ENCODE measurements around the gene INPP5D.

Gene INPP5D

GRCh38 chr2:233245406-233245805 lies 185.3 kb downstream of the INPP5D start:
- Histone ChIP-seq H3K36me3 (ENCODE audit: low read depth) (no peaks in the 10 kb centered on the region), H3K9me3 (ENCODE audit: severe bottlenecking) (no peaks in the 10 kb centered on the region), H3K4me1 (ENCODE audit: insufficient read depth, poor library complexity, severe bottlenecking) (peaks cover 42% of the 10 kb centered on the region), H3K27me3 (ENCODE audit: insufficient read depth, poor library complexity, severe bottlenecking) (no peaks in the 10 kb centered on the region), H3K27ac (ENCODE audit: poor library complexity, severe bottlenecking) (peak overlapping the region; percentile 93), H3K4me3 (ENCODE audit: severe bottlenecking) (no peak overlapping the region)
- ATAC-seq (ENCODE audit: low read depth) (no peak), DNase-seq (ENCODE audit: low spot score) (no peak)
- TF ChIP-seq, protein P1, sequence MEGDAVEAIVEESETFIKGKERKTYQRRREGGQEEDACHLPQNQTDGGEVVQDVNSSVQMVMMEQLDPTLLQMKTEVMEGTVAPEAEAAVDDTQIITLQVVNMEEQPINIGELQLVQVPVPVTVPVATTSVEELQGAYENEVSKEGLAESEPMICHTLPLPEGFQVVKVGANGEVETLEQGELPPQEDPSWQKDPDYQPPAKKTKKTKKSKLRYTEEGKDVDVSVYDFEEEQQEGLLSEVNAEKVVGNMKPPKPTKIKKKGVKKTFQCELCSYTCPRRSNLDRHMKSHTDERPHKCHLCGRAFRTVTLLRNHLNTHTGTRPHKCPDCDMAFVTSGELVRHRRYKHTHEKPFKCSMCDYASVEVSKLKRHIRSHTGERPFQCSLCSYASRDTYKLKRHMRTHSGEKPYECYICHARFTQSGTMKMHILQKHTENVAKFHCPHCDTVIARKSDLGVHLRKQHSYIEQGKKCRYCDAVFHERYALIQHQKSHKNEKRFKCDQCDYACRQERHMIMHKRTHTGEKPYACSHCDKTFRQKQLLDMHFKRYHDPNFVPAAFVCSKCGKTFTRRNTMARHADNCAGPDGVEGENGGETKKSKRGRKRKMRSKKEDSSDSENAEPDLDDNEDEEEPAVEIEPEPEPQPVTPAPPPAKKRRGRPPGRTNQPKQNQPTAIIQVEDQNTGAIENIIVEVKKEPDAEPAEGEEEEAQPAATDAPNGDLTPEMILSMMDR (IDR thresholded peaks at IDR 0.05; ENCODE audit: poor library complexity, severe bottlenecking) = no peak

DNA sequence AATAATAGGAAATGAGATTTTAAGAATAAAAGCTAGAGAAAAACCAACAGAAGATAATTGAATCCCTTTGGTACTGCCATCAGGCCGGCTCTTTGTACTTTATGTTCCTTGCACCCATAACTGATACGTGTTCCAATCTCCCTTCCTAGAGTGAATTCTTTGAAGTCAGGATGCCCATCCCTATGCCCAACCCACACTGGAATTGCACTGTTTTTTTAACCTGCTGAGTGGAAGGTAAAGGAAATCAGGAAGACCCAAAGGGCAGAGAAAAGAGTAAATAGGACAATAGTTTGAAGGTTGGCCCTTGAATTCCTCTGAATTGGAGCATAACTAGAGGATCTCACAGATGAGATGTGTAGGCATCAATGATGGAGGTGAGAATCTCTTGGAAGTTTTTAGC lies 187.0 kb downstream of the INPP5D start:
- peaks cover 27% of the 10 kb centered on the region for H3K4me1 ChIP-seq (ENCODE audit: insufficient read depth, poor library complexity, severe bottlenecking)
- ATAC-seq (ENCODE audit: low read depth) (no peak), DNase-seq (ENCODE audit: low spot score) (no peak)
- TF ChIP-seq, protein P1 (IDR thresholded peaks at IDR 0.05; ENCODE audit: poor library complexity, severe bottlenecking) = no peak
- H3K27me3 ChIP-seq (ENCODE audit: insufficient read depth, poor library complexity, severe bottlenecking) = no peaks in the 10 kb centered on the region
- no peak overlapping the region for H3K4me3 ChIP-seq (ENCODE audit: severe bottlenecking)
- peak overlapping the region; percentile 93 for H3K27ac ChIP-seq (ENCODE audit: poor library complexity, severe bottlenecking)
- H3K36me3 ChIP-seq (ENCODE audit: low read depth) = no peaks in the 10 kb centered on the region
- no peaks in the 10 kb centered on the region for H3K9me3 ChIP-seq (ENCODE audit: severe bottlenecking)

DNA sequence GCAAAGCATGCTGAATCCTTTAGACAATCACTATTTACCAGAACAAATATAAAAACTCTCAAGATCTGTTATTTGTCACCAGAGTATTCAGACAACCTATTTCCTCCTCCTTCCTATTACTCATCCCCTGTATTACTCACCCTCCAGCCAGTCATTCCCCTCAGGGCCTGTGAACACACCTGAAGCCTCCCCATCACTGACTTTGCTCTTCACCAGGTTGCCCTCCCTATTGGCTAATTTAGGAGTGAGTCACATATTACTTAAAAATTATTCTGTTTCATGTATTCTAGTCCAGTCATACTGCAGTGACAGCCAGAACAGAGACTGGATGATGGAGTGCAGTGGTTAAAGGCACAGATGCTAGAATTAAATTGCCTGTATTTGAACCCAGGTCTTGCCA lies 187.6 kb downstream of the INPP5D start:
- ATAC-seq (ENCODE audit: low read depth) (peak; percentile 83), DNase-seq (ENCODE audit: low spot score) (peak; percentile 86)
- Histone ChIP-seq H3K9me3 (ENCODE audit: severe bottlenecking) (no peaks in the 10 kb centered on the region), H3K4me1 (ENCODE audit: insufficient read depth, poor library complexity, severe bottlenecking) (peaks cover 23% of the 10 kb centered on the region), H3K36me3 (ENCODE audit: low read depth) (0 out of 2 replicates have a peak, but pooled peaks cover 1% of the 10 kb centered on the region), H3K27ac (ENCODE audit: poor library complexity, severe bottlenecking) (peak overlapping the region; percentile 93), H3K27me3 (ENCODE audit: insufficient read depth, poor library complexity, severe bottlenecking) (no peaks in the 10 kb centered on the region), H3K4me3 (ENCODE audit: severe bottlenecking) (no peak overlapping the region)
- TF ChIP-seq, protein P1 (IDR thresholded peaks at IDR 0.05; ENCODE audit: poor library complexity, severe bottlenecking) = no peak

DNA sequence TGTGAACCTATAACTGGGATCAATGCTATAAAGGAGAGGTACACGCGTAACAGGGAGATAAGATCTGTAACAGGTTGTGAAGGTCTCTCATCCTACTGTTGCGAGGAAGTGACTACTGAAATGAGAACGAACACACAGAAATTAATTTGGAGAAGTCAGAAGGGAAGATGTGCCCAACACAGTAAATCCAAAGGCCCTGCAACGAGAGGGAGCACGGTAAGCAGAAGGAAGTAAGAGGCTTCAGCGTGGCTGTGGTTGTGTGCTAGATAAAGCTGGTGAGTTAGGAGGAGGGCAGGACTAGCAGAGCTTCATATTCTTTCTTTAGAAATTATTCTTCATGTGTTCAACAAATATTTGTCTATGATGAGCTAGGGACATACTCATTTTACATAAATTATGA lies 188.9 kb downstream of the INPP5D start:
- H3K4me1 ChIP-seq (ENCODE audit: insufficient read depth, poor library complexity, severe bottlenecking) = peaks cover 33% of the 10 kb centered on the region
- H3K27me3 ChIP-seq (ENCODE audit: insufficient read depth, poor library complexity, severe bottlenecking) = no peaks in the 10 kb centered on the region
- ATAC-seq (ENCODE audit: low read depth) (no peak), DNase-seq (ENCODE audit: low spot score) (no peak)
- no peak overlapping the region for H3K4me3 ChIP-seq (ENCODE audit: severe bottlenecking)
- peak overlapping the region; percentile 93 for H3K27ac ChIP-seq (ENCODE audit: poor library complexity, severe bottlenecking)
- H3K9me3 ChIP-seq (ENCODE audit: severe bottlenecking) = no peaks in the 10 kb centered on the region
- TF ChIP-seq, protein P1 (IDR thresholded peaks at IDR 0.05; ENCODE audit: poor library complexity, severe bottlenecking) = no peak
- H3K36me3 ChIP-seq (ENCODE audit: low read depth) = peaks cover 10% of the 10 kb centered on the region

DNA sequence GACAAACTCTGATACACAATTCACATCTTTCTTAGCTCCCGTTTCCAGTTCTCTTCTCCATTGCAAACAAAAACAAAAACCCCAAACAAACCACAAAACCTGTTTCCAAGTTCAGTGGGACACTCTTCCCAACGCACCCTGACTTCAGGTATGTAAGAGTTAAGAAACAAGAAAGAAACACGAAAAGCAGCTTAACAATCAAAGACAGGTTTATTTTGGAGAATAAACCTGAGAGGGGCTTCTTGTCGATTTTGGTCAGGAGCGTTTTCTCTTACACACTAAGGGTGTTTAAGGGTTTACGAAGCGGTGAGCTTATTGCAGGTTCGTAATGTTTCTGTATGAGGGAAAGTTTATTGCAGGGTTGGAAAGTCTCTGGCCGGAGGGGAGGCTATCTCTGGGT lies 190.4 kb downstream of the INPP5D start:
- H3K27me3 ChIP-seq (ENCODE audit: insufficient read depth, poor library complexity, severe bottlenecking) = no peaks in the 10 kb centered on the region
- H3K9me3 ChIP-seq (ENCODE audit: severe bottlenecking) = no peaks in the 10 kb centered on the region
- ATAC-seq (ENCODE audit: low read depth) = no peak
- no peak for DNase-seq (ENCODE audit: low spot score)
- no peak overlapping the region for H3K4me3 ChIP-seq (ENCODE audit: severe bottlenecking)
- peaks cover 36% of the 10 kb centered on the region for H3K4me1 ChIP-seq (ENCODE audit: insufficient read depth, poor library complexity, severe bottlenecking)
- H3K36me3 ChIP-seq (ENCODE audit: low read depth) = peaks cover 26% of the 10 kb centered on the region
- TF ChIP-seq, protein P1 (IDR thresholded peaks at IDR 0.05; ENCODE audit: poor library complexity, severe bottlenecking) = no peak
- H3K27ac ChIP-seq (ENCODE audit: poor library complexity, severe bottlenecking) = peak overlapping the region; percentile 38
